ENCODE measurements around the gene PRKAR1A.
A peak's percentile ranks its signal among the peaks of the same experiment; 100 is the strongest.

Gene PRKAR1A

GRCh38 chr17:68573338-68573737 is 61.1 kb downstream of the PRKAR1A start:
- no peaks in the 10 kb centered on the region for H3K4me1 Mint-ChIP-seq
- no peak overlapping the region for H3K4me3 Mint-ChIP-seq
- no peaks in the 10 kb centered on the region for H3K36me3 Mint-ChIP-seq (ENCODE audit: low read depth)
- peaks cover 4% of the 10 kb centered on the region for H3K27me3 Mint-ChIP-seq (ENCODE audit: low read depth, poor library complexity)
- H3K27ac Mint-ChIP-seq, result no peak overlapping the region
- DNase-seq, result no peak
- H3K9me3 Mint-ChIP-seq, result no peaks in the 10 kb centered on the region
- TF ChIP-seq, protein P1, sequence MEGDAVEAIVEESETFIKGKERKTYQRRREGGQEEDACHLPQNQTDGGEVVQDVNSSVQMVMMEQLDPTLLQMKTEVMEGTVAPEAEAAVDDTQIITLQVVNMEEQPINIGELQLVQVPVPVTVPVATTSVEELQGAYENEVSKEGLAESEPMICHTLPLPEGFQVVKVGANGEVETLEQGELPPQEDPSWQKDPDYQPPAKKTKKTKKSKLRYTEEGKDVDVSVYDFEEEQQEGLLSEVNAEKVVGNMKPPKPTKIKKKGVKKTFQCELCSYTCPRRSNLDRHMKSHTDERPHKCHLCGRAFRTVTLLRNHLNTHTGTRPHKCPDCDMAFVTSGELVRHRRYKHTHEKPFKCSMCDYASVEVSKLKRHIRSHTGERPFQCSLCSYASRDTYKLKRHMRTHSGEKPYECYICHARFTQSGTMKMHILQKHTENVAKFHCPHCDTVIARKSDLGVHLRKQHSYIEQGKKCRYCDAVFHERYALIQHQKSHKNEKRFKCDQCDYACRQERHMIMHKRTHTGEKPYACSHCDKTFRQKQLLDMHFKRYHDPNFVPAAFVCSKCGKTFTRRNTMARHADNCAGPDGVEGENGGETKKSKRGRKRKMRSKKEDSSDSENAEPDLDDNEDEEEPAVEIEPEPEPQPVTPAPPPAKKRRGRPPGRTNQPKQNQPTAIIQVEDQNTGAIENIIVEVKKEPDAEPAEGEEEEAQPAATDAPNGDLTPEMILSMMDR (IDR thresholded peaks at IDR 0.05), result no peak

- DNase-seq, result no peak
- Mint-ChIP-seq H3K4me1 (peaks cover 14% of the 10 kb centered on the region), H3K9me3 (no peaks in the 10 kb centered on the region), H3K27ac (no peak overlapping the region), H3K4me3 (no peak overlapping the region), H3K27me3 (ENCODE audit: low read depth, poor library complexity) (peaks cover 16% of the 10 kb centered on the region), H3K36me3 (ENCODE audit: low read depth) (no peaks in the 10 kb centered on the region)
- TF ChIP-seq, protein P1 (IDR thresholded peaks at IDR 0.05), result no peak
These were observed 63.9 kb downstream of the PRKAR1A start for GRCh38 chr17:68576137-68576536.

DNA sequence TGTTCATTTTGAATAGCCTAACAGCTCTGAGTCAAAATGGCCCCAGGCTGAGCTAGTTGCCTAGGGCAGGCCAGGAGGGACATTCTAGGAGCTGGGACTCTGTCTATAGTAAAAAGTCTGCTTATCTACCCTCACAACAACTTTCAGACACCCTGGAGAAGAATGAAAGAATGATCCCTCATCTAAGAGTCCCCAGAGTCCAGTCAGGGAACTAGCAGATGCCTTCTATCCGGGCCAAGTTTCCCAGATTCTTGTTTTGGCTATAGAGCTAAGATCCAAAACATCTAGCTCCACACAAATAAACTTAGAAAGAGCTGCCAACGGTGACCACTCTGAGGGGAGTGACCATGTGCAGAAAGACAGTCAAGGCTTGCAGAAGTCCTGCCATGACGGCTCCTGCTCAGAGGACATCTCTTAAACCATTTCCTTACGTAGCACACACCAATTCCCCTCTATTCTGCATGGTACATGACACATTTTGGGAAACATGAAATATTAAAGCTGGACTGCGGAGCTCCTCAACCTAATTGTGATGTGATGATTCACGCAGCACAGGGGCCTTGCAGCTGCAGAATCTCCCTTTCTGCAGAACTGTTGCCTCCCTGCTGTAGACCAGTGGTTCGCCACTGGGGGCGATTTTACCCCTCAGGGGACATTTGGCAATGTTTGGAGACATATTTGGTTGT is 64.7 kb downstream of the PRKAR1A start:
- no peak overlapping the region for H3K4me3 Mint-ChIP-seq
- H3K9me3 Mint-ChIP-seq, result no peaks in the 10 kb centered on the region
- H3K27me3 Mint-ChIP-seq (ENCODE audit: low read depth, poor library complexity), result peaks cover 16% of the 10 kb centered on the region
- TF ChIP-seq, protein P1 (IDR thresholded peaks at IDR 0.05), result no peak
- H3K27ac Mint-ChIP-seq, result no peak overlapping the region
- DNase-seq, result no peak
- no peaks in the 10 kb centered on the region for H3K36me3 Mint-ChIP-seq (ENCODE audit: low read depth)
- peaks cover 17% of the 10 kb centered on the region for H3K4me1 Mint-ChIP-seq

- TF ChIP-seq, protein P1 (IDR thresholded peaks at IDR 0.05), result no peak
- Mint-ChIP-seq H3K36me3 (ENCODE audit: low read depth) (no peaks in the 10 kb centered on the region), H3K4me1 (peaks cover 19% of the 10 kb centered on the region), H3K4me3 (no peak overlapping the region), H3K27me3 (ENCODE audit: low read depth, poor library complexity) (peaks cover 16% of the 10 kb centered on the region), H3K27ac (no peak overlapping the region), H3K9me3 (no peaks in the 10 kb centered on the region)
- DNase-seq, result no peak
These were observed 65.2 kb downstream of the PRKAR1A start for GRCh38 chr17:68577497-68577821.

DNA sequence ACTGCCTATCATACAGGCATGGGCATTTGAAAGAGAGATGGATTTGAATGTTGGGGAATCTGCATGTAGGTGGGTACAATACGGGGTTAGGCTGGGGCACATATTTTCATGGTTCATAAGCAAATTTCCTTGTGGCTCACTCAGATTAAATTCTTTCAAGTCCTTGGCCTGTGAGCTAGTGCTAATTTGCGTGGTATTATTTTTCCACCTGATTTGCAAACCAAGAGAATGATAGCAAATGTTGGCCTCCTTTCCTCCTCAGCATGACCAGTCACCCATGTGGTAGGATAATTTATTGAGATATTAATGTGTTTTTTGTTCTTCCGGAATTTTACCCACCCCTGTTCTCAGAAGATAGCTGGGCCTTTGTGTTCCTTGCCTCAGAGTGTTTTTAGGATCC is 66.0 kb downstream of the PRKAR1A start:
- no peak for DNase-seq
- Mint-ChIP-seq H3K4me3 (no peak overlapping the region), H3K27ac (peak overlapping the region; percentile 39), H3K4me1 (peaks cover 19% of the 10 kb centered on the region), H3K27me3 (ENCODE audit: low read depth, poor library complexity) (peaks cover 12% of the 10 kb centered on the region), H3K36me3 (ENCODE audit: low read depth) (no peaks in the 10 kb centered on the region), H3K9me3 (no peaks in the 10 kb centered on the region)
- TF ChIP-seq, protein P1 (IDR thresholded peaks at IDR 0.05), result no peak

DNA sequence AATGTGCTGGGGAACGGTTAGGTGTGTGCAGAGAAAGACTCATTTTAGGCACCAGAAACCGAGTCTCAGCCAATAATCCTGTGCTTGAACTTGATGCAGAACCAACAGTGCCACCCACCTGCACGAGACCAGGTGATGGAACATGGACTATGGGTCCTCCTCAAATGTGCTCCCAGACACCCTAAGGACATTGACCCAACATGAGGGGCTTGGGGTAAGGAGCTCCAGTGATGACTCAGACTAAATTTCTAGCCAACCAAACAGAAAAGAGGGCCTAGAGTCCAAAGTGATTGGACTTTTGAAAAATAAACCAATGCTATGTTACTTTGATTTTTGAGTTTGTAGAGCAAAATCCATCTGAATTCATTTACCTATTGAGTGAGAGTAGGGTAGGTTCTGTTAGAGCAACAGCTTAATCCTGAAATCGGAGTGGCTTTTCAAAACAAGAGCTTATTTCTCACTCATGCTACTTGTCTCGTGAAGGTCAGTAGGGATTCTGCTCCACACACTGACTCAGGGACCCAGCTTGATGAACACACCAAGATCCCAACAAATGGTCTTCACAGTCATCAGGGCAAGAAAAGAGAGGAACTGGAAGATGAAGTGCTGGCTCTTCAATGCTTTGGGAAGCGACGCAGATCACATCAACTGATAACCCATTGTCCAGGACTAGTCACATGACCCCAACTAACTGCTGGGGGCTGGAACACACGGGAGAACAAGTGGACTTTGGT is 67.1 kb downstream of the PRKAR1A start:
- H3K9me3 Mint-ChIP-seq, result no peaks in the 10 kb centered on the region
- H3K36me3 Mint-ChIP-seq (ENCODE audit: low read depth), result no peaks in the 10 kb centered on the region
- peaks cover 19% of the 10 kb centered on the region for H3K4me1 Mint-ChIP-seq
- peaks cover 12% of the 10 kb centered on the region for H3K27me3 Mint-ChIP-seq (ENCODE audit: low read depth, poor library complexity)
- DNase-seq, result no peak
- TF ChIP-seq, protein P1 (IDR thresholded peaks at IDR 0.05), result no peak
- no peak overlapping the region for H3K4me3 Mint-ChIP-seq
- no peak overlapping the region for H3K27ac Mint-ChIP-seq
